Esophagus muscularis mucosa (tissue), 4 donors: Measurements from ENCODE around the gene OSBPL3. TPM values are rescaled to one million over a fixed set of nuclear protein-coding genes. Genes with fewer than 3 reads are reported as not detected.

Source experiments
- DNase-seq: peaks from one replicate; pipeline ENCODE4 v3.0.0-alpha.2; 2017; ENCODE audit errors: extremely low spot score
- H3K27ac ChIP-seq, 4 donors: fragments of 200-600 bp; sonication (generic); replicated peaks in 1 of 4; 1 replicate in 3 of 4; 2 replicates in 1 of 4; pipeline ENCODE4 v1.5.1; 2016 to 2019; ENCODE audit warnings: mild to moderate bottlenecking in 1 of 4
- H3K27me3 ChIP-seq, 4 donors: fragments of 200-600 bp; sonication (generic); one replicate each; pipeline versions ENCODE4 v1.5.1 to v1.6.0; 2016 to 2019
- H3K36me3 ChIP-seq, 4 donors: fragments of 200-600 bp; sonication (generic); one replicate each; pipeline ENCODE4 v1.5.1; 2016 to 2019
- H3K4me1 ChIP-seq, 4 donors: fragments of 200-600 bp; sonication (generic); one replicate each; pipeline ENCODE4 v1.5.1; 2016 to 2019
- H3K4me3 ChIP-seq, 4 donors: fragments of 200-600 bp; sonication (generic); 1 replicate in 2 of 4; 2 replicates in 2 of 4; pipeline ENCODE4 v1.5.1; 2016 to 2019; ENCODE audit warnings: mild to moderate bottlenecking in 4 of 4, moderate library complexity in 1 of 4
- H3K9me3 ChIP-seq, 4 donors: fragments of 200-600 bp; sonication (generic); 1 replicate in 3 of 4; 2 replicates in 1 of 4; pipeline ENCODE4 v1.5.1; 2016 to 2019
- EP300 ChIP-seq: sonication (generic); formaldehyde crosslinking; IDR thresholded peaks from one replicate; pipeline ENCODE4 v1.6.1; 2017; ENCODE audit warnings: antibody characterized with exemption
- POLR2A ChIP-seq: fragments of 450-650 bp; IDR thresholded peaks from one replicate; pipeline ENCODE4 v1.6.1; 2017; ENCODE audit warnings: antibody characterized with exemption, moderate library complexity, mild to moderate bottlenecking, low read depth
- POLR2AphosphoS5 ChIP-seq, 2 donors: sonication (generic); formaldehyde crosslinking; IDR thresholded peaks; one replicate each; pipeline ENCODE4 v1.6.1; 2017; ENCODE audit warnings: antibody characterized with exemption in 2 of 2
- WGBS: methylation state at CpG from one replicate; pipeline ENCODE4 v1.1.5; 2018; 5-methylcytosine and 5-hydroxymethylcytosine counted together
- intact Hi-C: fragments of 100-400 bp; cut with DNase I; formaldehyde crosslinking; loops from one replicate; pipeline ENCODE4 v1.15.1; 2023
- total RNA-seq, 4 donors: library from RNA; depleted of rRNA; stranded (reverse); fragments of >200 nt; gene quantifications; one replicate each; pipeline versions ENCODE4 v1.1.0 to v1.2.1, GENCODE V29; 2016
- TF ChIP-seq, protein P1 (sequence below), 3 experiments: fragments of 200-600 bp in 2 of 3; fragments of 450-650 bp in 1 of 3; sonication (generic) in 2 of 3; IDR thresholded peaks; one replicate each; pipeline ENCODE4 v1.5.1; 2017 to 2019; ENCODE audit warnings: antibody characterized with exemption in 3 of 3, mild to moderate bottlenecking in 2 of 3, moderate library complexity in 1 of 3

The OSBPL3 gene
- total RNA-seq, 4 donors from 2014 or later: 2.6 to 4.6 (median 3.3) TPM

- DNase-seq: no peak
- intact Hi-C loops: no loop called here
- no peaks in the 10 kb centered on the region for H3K9me3 ChIP-seq
- H3K4me3 ChIP-seq: no peak overlapping the region
- no peak overlapping the region for H3K27ac ChIP-seq
- no peaks in the 10 kb centered on the region for H3K27me3 ChIP-seq
- no peaks in the 10 kb centered on the region for H3K36me3 ChIP-seq
- peaks cover 7 to 28% (median 27%) of the 10 kb centered on the region in 4 donors for H3K4me1 ChIP-seq
- 89% methylated on average over 9 of the region's 9 CpGs for WGBS
- TF ChIP-seq POLR2A: no peak
- no peak for TF ChIP-seq POLR2AphosphoS5 (IDR thresholded peaks at IDR 0.05)
- TF ChIP-seq, protein P1, sequence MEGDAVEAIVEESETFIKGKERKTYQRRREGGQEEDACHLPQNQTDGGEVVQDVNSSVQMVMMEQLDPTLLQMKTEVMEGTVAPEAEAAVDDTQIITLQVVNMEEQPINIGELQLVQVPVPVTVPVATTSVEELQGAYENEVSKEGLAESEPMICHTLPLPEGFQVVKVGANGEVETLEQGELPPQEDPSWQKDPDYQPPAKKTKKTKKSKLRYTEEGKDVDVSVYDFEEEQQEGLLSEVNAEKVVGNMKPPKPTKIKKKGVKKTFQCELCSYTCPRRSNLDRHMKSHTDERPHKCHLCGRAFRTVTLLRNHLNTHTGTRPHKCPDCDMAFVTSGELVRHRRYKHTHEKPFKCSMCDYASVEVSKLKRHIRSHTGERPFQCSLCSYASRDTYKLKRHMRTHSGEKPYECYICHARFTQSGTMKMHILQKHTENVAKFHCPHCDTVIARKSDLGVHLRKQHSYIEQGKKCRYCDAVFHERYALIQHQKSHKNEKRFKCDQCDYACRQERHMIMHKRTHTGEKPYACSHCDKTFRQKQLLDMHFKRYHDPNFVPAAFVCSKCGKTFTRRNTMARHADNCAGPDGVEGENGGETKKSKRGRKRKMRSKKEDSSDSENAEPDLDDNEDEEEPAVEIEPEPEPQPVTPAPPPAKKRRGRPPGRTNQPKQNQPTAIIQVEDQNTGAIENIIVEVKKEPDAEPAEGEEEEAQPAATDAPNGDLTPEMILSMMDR (IDR thresholded peaks at IDR 0.05): no peak
- TF ChIP-seq EP300: no peak
Observed at GRCh38 chr7:24923172-24923865, 56.7 kb downstream of the OSBPL3 start.

DNA sequence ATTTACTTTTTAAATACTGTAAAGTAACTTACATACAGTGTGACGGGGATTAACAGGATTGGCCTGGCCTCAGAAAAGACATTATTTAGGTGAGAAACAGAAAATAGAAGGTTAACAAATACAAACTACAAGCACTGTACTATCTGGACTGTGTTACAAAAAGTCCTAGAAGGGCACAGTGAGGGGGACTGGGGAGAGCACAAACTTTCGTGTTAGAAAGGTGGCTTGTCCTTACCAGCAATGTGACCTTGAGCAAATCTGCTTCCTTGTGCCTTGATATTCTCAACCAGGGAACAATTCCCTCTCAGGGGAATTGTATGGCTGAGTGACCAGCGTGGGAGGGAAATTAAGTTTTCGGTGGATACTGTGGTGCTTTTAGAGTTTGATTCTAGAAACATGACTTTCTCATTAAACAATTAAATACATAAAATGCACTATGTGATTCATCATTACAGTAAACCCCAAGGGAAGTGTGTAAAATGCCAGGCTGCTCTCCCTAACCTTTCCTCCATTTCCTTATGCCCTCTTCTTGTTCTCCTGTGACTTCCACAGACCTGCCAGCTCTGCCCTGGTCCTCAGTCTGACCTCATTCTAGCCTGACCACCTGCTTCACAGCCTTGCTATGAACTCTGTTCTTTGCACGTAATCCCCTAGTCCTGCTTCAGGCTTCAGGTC lies 57.7 kb downstream of the OSBPL3 start:
- H3K27me3 ChIP-seq: no peaks in the 10 kb centered on the region
- 81% methylated on average over 5 of the region's 5 CpGs for WGBS
- H3K4me3 ChIP-seq: no peak overlapping the region
- no peak for DNase-seq
- no peaks in the 10 kb centered on the region for H3K36me3 ChIP-seq
- H3K4me1 ChIP-seq: peaks cover 7 to 27% (median 24%) of the 10 kb centered on the region in 4 donors
- intact Hi-C loops: no loop called here
- no peak for TF ChIP-seq EP300
- TF ChIP-seq POLR2AphosphoS5 (IDR thresholded peaks at IDR 0.05): no peak
- TF ChIP-seq, protein P1 (IDR thresholded peaks at IDR 0.05): no peak
- no peak for TF ChIP-seq POLR2A
- no peak overlapping the region for H3K27ac ChIP-seq
- H3K9me3 ChIP-seq: no peaks in the 10 kb centered on the region

DNA sequence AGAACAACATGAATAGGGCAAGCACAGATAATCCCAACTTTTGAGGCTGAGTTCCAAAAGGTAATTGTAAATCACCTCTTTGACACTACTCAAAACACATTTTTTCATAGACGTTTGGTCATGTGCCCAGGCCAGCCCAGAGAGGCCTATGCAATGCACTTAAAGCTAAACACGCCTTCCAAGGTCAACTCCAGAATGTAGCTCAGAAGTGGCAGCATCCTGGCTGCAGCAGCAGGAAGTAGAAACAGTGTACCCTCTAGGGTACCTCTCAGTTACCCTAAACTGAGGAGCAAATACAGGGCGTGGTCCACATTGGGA lies 58.7 kb downstream of the OSBPL3 start:
- WGBS: 64% methylated on average over 3 of the region's 3 CpGs
- Histone ChIP-seq H3K36me3 (no peaks in the 10 kb centered on the region), H3K4me1 (peaks cover 7 to 27% (median 18%) of the 10 kb centered on the region in 4 donors), H3K9me3 (no peaks in the 10 kb centered on the region), H3K4me3 (no peak overlapping the region), H3K27me3 (no peaks in the 10 kb centered on the region), H3K27ac (no peak overlapping the region)
- DNase-seq: no peak
- no peak for TF ChIP-seq EP300
- TF ChIP-seq POLR2A: no peak
- TF ChIP-seq POLR2AphosphoS5 (IDR thresholded peaks at IDR 0.05): no peak
- TF ChIP-seq, protein P1 (IDR thresholded peaks at IDR 0.05): no peak
- intact Hi-C loops: no loop called here

DNA sequence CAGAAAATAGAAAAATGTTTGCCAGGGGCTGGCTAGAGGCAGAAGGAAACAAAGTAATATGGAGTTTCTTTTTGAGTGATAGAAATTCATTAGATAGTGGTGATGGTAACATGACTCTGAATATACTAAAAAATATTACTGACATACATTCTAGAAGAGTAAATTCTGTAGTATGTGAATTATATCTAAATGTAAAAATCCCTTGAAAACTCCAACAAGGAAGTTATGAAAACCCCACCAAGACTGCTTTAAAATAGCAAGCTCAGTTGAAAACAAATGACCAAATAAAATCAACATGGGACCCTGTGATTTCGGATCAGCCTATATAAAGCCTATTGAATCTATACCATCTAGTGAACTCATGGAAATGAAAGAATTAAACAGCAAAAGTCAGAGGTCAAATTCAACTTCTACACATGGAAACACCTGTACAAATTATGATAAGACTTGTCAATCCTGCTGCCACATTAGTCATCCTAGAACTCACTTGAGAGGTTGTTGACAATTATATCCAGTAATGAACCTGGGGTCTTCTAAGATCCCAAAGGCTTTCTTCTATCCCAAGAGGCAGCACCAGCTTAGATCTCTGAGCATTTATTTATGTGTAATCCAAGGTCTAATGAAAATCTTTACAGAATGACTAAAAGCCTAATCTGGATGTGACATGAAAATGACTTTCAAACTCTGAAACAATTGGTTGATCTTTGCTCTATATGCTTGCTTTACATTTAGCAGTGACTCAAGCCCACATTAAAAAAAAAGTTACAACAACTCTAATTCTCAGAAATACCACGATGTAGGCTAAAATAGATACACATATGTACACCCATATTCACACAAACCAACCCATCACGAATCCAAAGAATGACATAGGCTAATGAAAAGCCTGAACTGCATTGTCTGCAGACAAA lies 59.3 kb downstream of the OSBPL3 start:
- intact Hi-C loops: no loop called here
- Histone ChIP-seq H3K4me3 (no peak overlapping the region), H3K36me3 (no peaks in the 10 kb centered on the region), H3K4me1 (peaks cover 7 to 27% (median 18%) of the 10 kb centered on the region in 4 donors), H3K27me3 (no peaks in the 10 kb centered on the region), H3K27ac (no peak overlapping the region), H3K9me3 (no peaks in the 10 kb centered on the region)
- DNase-seq: no peak
- TF ChIP-seq EP300: no peak
- TF ChIP-seq POLR2AphosphoS5 (IDR thresholded peaks at IDR 0.05): no peak
- TF ChIP-seq, protein P1 (IDR thresholded peaks at IDR 0.05): no peak
- TF ChIP-seq POLR2A: no peak
- 73% methylated on average over 3 of the region's 3 CpGs for WGBS
